Chondrocyte (in vitro differentiated cells): Measurements from ENCODE around the gene DFFB. TPM values are rescaled to one million over a fixed set of nuclear protein-coding genes. Genes with fewer than 3 reads are reported as not detected.
"Not testable (repeated sequence)": the region's sequence is repeated elsewhere in the genome, so short reads cannot be mapped to it uniquely, and the experiment has no call there.

ENCODE experiments used
- DNase-seq: peaks from one replicate; pipeline ENCODE4 v3.0.0; 2021; ENCODE audit warnings: mixed read lengths, low spot score
- H3K27ac Mint-ChIP-seq: one replicate; pipeline ENCODE4 v1.8.0; 2021; ENCODE audit warnings: mild to moderate bottlenecking, moderate library complexity, mixed read lengths; ENCODE audit not compliant: unreplicated experiment
- H3K27me3 Mint-ChIP-seq: 2 replicates; pipeline ENCODE4 v1.8.0; 2021; ENCODE audit warnings: low read depth, mixed read lengths
- H3K36me3 Mint-ChIP-seq: 2 replicates; pipeline ENCODE4 v1.8.0; 2021; ENCODE audit warnings: low read depth, mixed read lengths
- H3K4me1 Mint-ChIP-seq: 2 replicates; pipeline ENCODE4 v1.8.0; 2021; ENCODE audit warnings: low read depth, mild to moderate bottlenecking, mixed read lengths
- H3K4me3 Mint-ChIP-seq: one replicate; pipeline ENCODE4 v1.8.0; 2021; ENCODE audit warnings: mild to moderate bottlenecking, moderate library complexity, mixed read lengths; ENCODE audit not compliant: unreplicated experiment
- H3K9me3 Mint-ChIP-seq: 2 replicates; pipeline ENCODE4 v1.8.0; 2021; ENCODE audit warnings: low read depth, mixed read lengths
- total RNA-seq: library from RNA; stranded (reverse); gene quantifications from 3 replicates; pipeline ENCODE4 v1.2.1, GENCODE V29; 2021
- TF ChIP-seq, protein P1 (sequence below): fragments of 200-600 bp; sonication (generic); IDR thresholded peaks from 2 replicates; pipeline ENCODE4 v1.5.0; 2021; ENCODE audit warnings: antibody characterized with exemption, mild to moderate bottlenecking, moderate library complexity

DFFB gene
- total RNA-seq, 1 donor from 2014 or later, result 8.2 TPM

- no peak overlapping the region for H3K27ac Mint-ChIP-seq
- no peaks in the 10 kb centered on the region for H3K36me3 Mint-ChIP-seq
- TF ChIP-seq, protein P1, sequence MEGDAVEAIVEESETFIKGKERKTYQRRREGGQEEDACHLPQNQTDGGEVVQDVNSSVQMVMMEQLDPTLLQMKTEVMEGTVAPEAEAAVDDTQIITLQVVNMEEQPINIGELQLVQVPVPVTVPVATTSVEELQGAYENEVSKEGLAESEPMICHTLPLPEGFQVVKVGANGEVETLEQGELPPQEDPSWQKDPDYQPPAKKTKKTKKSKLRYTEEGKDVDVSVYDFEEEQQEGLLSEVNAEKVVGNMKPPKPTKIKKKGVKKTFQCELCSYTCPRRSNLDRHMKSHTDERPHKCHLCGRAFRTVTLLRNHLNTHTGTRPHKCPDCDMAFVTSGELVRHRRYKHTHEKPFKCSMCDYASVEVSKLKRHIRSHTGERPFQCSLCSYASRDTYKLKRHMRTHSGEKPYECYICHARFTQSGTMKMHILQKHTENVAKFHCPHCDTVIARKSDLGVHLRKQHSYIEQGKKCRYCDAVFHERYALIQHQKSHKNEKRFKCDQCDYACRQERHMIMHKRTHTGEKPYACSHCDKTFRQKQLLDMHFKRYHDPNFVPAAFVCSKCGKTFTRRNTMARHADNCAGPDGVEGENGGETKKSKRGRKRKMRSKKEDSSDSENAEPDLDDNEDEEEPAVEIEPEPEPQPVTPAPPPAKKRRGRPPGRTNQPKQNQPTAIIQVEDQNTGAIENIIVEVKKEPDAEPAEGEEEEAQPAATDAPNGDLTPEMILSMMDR, result no peak
- H3K4me3 Mint-ChIP-seq, result no peak overlapping the region
- DNase-seq, result peak; percentile 63
- H3K4me1 Mint-ChIP-seq, result no peaks in the 10 kb centered on the region
- H3K27me3 Mint-ChIP-seq, result peaks cover 27% of the 10 kb centered on the region
- H3K9me3 Mint-ChIP-seq, result no peaks in the 10 kb centered on the region
Measured at GRCh38 chr1:3917761-3918160, 60.5 kb downstream of the DFFB start.

GRCh38 chr1:3918359-3918758, 61.1 kb downstream of the DFFB start:
- H3K9me3 Mint-ChIP-seq, H3K4me3 Mint-ChIP-seq, H3K27ac Mint-ChIP-seq, DNase-seq, H3K4me1 Mint-ChIP-seq, H3K36me3 Mint-ChIP-seq: not testable (repeated sequence)
- H3K27me3 Mint-ChIP-seq, result peaks cover 27% of the 10 kb centered on the region

DNA sequence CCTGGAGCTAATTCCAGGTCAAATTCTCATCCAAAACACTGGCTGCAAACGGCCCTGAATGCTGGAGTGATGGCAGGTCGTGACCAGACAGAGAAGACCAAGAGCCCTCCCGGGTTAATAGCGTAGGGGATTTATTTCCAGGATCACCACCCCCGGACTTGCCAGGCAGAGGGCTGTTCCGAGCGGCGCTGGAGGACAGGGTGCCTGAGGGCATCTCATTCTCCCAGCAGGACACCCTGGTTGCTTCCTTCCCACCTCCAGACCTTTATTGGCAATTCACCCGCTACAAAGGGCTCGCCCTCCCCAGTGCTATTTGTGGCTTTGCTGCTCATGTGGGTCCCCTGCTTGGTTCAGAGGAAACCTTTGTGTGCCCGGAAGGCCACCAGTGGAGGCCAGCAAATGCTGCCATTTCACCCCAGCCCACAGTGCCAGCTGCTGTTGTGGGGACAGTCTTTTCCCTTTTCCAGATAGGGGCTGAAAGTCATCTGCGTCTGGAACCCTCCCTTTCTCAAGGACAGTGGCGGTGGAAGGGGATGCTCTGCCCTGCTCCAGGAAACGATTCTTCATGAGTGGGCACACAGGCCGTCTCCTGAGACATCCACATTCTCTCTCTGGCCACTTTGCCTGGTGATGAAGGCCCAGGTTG, 61.8 kb downstream of the DFFB start:
- no peak overlapping the region for H3K27ac Mint-ChIP-seq
- TF ChIP-seq, protein P1, result no peak
- peaks cover 31% of the 10 kb centered on the region for H3K27me3 Mint-ChIP-seq
- no peaks in the 10 kb centered on the region for H3K4me1 Mint-ChIP-seq
- no peaks in the 10 kb centered on the region for H3K9me3 Mint-ChIP-seq
- H3K36me3 Mint-ChIP-seq, result no peaks in the 10 kb centered on the region
- peak; percentile 75 for DNase-seq
- no peak overlapping the region for H3K4me3 Mint-ChIP-seq

GRCh38 chr1:3919706-3920105, 62.4 kb downstream of the DFFB start:
- no peak overlapping the region for H3K27ac Mint-ChIP-seq
- DNase-seq, result peak; percentile 51
- TF ChIP-seq, protein P1, result no peak
- peaks cover 31% of the 10 kb centered on the region for H3K27me3 Mint-ChIP-seq
- no peaks in the 10 kb centered on the region for H3K36me3 Mint-ChIP-seq
- H3K9me3 Mint-ChIP-seq, result no peaks in the 10 kb centered on the region
- H3K4me1 Mint-ChIP-seq, result no peaks in the 10 kb centered on the region
- no peak overlapping the region for H3K4me3 Mint-ChIP-seq

DNA sequence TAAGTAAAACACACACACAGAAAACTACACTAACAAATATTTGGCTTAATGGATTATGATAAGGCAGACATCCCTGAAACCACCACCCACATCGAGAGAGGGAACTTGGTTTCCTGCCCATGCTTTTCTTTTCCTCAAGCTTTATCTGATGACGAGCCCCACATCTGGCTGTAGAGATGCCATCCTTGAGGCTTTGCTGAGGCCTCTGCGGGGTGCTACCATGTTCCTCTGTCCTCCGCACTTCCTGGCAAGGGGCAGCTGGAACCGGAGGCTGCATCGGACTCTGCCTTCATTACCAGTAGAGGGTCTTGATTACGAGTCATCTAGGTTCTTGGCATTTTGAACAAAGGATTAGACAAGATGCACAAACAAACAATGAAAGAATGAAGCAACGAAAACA, 64.5 kb downstream of the DFFB start:
- Mint-ChIP-seq H3K4me3 (no peak overlapping the region), H3K36me3 (no peaks in the 10 kb centered on the region), H3K27ac (no peak overlapping the region), H3K4me1 (no peaks in the 10 kb centered on the region), H3K9me3 (no peaks in the 10 kb centered on the region), H3K27me3 (peaks cover 35% of the 10 kb centered on the region)
- TF ChIP-seq, protein P1, result no peak
- peak; percentile 20 for DNase-seq

- no peaks in the 10 kb centered on the region for H3K4me1 Mint-ChIP-seq
- no peak for DNase-seq
- no peak overlapping the region for H3K4me3 Mint-ChIP-seq
- no peaks in the 10 kb centered on the region for H3K36me3 Mint-ChIP-seq
- no peak overlapping the region for H3K27ac Mint-ChIP-seq
- TF ChIP-seq, protein P1, result no peak
- peaks cover 40% of the 10 kb centered on the region for H3K27me3 Mint-ChIP-seq
- H3K9me3 Mint-ChIP-seq, result no peaks in the 10 kb centered on the region
Measured at GRCh38 chr1:3922201-3922725, 65.0 kb downstream of the DFFB start.
